Keratinocyte (primary cell): ENCODE measurements around the gene CCDC148. TPM values are rescaled to one million over a fixed set of nuclear protein-coding genes. Genes with fewer than 3 reads are reported as not detected.

Source experiments
- DNase-seq: peaks from one replicate; pipeline ENCODE4 v3.0.0-alpha.2; 2011; ENCODE audit warnings: low read depth, missing footprints, low spot score
- FAIRE-seq: peaks from 2 replicates; lab custom pipeline; 2011; peaks lifted over from hg19 to GRCh38; lab: Jason Lieb, UNC
- H2AFZ ChIP-seq: 2 replicates; pipeline ENCODE4 v1.6.0; 2012; ENCODE audit warnings: low read length, control low read depth, inconsistent platforms; ENCODE audit not compliant: control insufficient read depth
- H3K27ac ChIP-seq: 2 replicates; pipeline ENCODE4 v1.5.1; 2011; ENCODE audit warnings: low read length; ENCODE audit not compliant: control insufficient read depth, insufficient read depth
- H3K27me3 ChIP-seq: 3 replicates; pipeline ENCODE4 v1.6.0; 2011; ENCODE audit warnings: low read length; ENCODE audit not compliant: control insufficient read depth, insufficient read depth; ENCODE audit errors: extremely low read depth
- H3K36me3 ChIP-seq, 2 experiments: 2 replicates in 1 of 2; 3 replicates in 1 of 2; pipeline ENCODE4 v1.5.1; 2011; ENCODE audit warnings: low read length in 2 of 2, mild to moderate bottlenecking in 1 of 2; ENCODE audit not compliant: control insufficient read depth in 2 of 2, insufficient read depth in 2 of 2; ENCODE audit errors: extremely low read depth in 1 of 2
- H3K4me1 ChIP-seq: 3 replicates; pipeline ENCODE4 v1.5.1; 2011; ENCODE audit warnings: low read length; ENCODE audit not compliant: control insufficient read depth, insufficient read depth; ENCODE audit errors: extremely low read depth
- H3K4me2 ChIP-seq: 3 replicates; pipeline ENCODE4 v1.6.0; 2011; ENCODE audit warnings: low read depth, low read length; ENCODE audit not compliant: control insufficient read depth, insufficient read depth; ENCODE audit errors: extremely low read depth
- H3K4me3 ChIP-seq, 3 experiments: fragments of 200-600 bp in 1 of 3; sonication (generic) in 1 of 3; 2 replicates in 2 of 3; 3 replicates in 1 of 3; pipeline ENCODE4 v1.5.1; 2011 to 2016; ENCODE audit warnings: low read length in 3 of 3, mild to moderate bottlenecking in 3 of 3, control low read depth in 2 of 3, inconsistent platforms in 1 of 3, low read depth in 1 of 3, mixed read lengths in 1 of 3, mixed run types in 1 of 3, moderate library complexity in 1 of 3; ENCODE audit not compliant: control insufficient read depth in 2 of 3, insufficient read depth in 2 of 3; ENCODE audit errors: extremely low read depth in 1 of 3
- H3K79me2 ChIP-seq: 2 replicates; pipeline ENCODE4 v1.6.0; 2012; ENCODE audit warnings: low read length; ENCODE audit not compliant: control insufficient read depth, insufficient read depth
- H3K9ac ChIP-seq: 3 replicates; pipeline ENCODE4 v1.6.0; 2011; ENCODE audit warnings: low read length; ENCODE audit not compliant: control insufficient read depth, insufficient read depth; ENCODE audit errors: extremely low read depth
- H3K9me1 ChIP-seq: 3 replicates; pipeline ENCODE4 v1.6.0; 2011; ENCODE audit warnings: low read length; ENCODE audit not compliant: control insufficient read depth, insufficient read depth; ENCODE audit errors: extremely low read depth
- H3K9me3 ChIP-seq: 2 replicates; pipeline ENCODE4 v1.5.1; 2012; ENCODE audit warnings: low read depth, low read length; ENCODE audit not compliant: control insufficient read depth
- H4K20me1 ChIP-seq: 3 replicates; pipeline ENCODE4 v1.6.0; 2011; ENCODE audit warnings: low read length; ENCODE audit not compliant: control insufficient read depth, insufficient read depth; ENCODE audit errors: extremely low read depth
- CTCF ChIP-seq, 3 experiments: IDR thresholded peaks in 1 of 3; conservative IDR thresholded peaks in 1 of 3; optimal IDR thresholded peaks in 1 of 3; 2 replicates in 2 of 3; 3 replicates in 1 of 3; pipeline versions ENCODE3 to v1.5.1; 2011; ENCODE audit warnings: low read length in 3 of 3, mild to moderate bottlenecking in 3 of 3, moderate library complexity in 2 of 3, control low read depth in 1 of 3, inconsistent platforms in 1 of 3; ENCODE audit not compliant: insufficient read depth in 2 of 3; ENCODE audit errors: extremely low read depth in 1 of 3
- EZH2 ChIP-seq: IDR thresholded peaks from one replicate; pipeline ENCODE4 v1.6.1; 2012; ENCODE audit warnings: inconsistent platforms, mild to moderate bottlenecking, low read length, moderate library complexity
- dilution Hi-C: fragments of 300-500 bp; cut with MboI; formaldehyde crosslinking; loops from one replicate; pipeline ENCODE4 v1.7.0; 2020; ENCODE audit warnings: low sequenced_read_pairs; ENCODE audit not compliant: extremely low pct_ligation_motif_present
- polyA plus RNA-seq, 5 experiments: library from polyadenylated mRNA; depleted of rRNA in 3 of 5; stranded (reverse) in 3 of 5; stranded (forward) in 1 of 5; unstranded in 1 of 5; fragments of >200 nt; gene quantifications; 1 replicate in 1 of 5; 2 replicates in 3 of 5; 3 replicates in 1 of 5; pipeline versions ENCODE4 v1.2.1 to v1.2.3, GENCODE V29; 2011 to 2012; ENCODE audit warnings: missing spikeins in 2 of 5, low read depth in 1 of 5, low replicate concordance in 1 of 5

The CCDC148 gene
- polyA plus RNA-seq, 1 donor (not counting 4 experiments of a cell fraction or from before 2014, with no cell fraction given) = 0.39 TPM

- Histone ChIP-seq H3K9me3 (no peaks in the 10 kb centered on the region), H3K9me1 (no peaks in the 10 kb centered on the region), H3K4me1 (no peaks in the 10 kb centered on the region), H4K20me1 (no peaks in the 10 kb centered on the region), H3K4me3 (no peak overlapping the region), H3K27me3 (no peaks in the 10 kb centered on the region), H3K4me2 (no peak overlapping the region), H3K36me3 (no peaks in the 10 kb centered on the region), H2AFZ (no peak overlapping the region), H3K9ac (no peak overlapping the region), H3K79me2 (no peaks in the 10 kb centered on the region), H3K27ac (no peak overlapping the region)
- no peak for TF ChIP-seq EZH2
- TF ChIP-seq CTCF (optimal IDR thresholded peaks at IDR 0.05 in 1 of 3, IDR thresholded peaks at IDR 0.05 in 1 of 3, conservative IDR thresholded peaks at IDR 0.05 in 1 of 3; ENCODE audit: extremely low read depth in 1 of 3, insufficient read depth in 2 of 3, low read length in 3 of 3) = no peak
- no peak for FAIRE-seq
- dilution Hi-C loops = no loop called here
- DNase-seq = no peak
Measured at GRCh38 chr2:158253170-158253569, 203.4 kb downstream of the CCDC148 start.

GRCh38 chr2:158251356-158251755 lies 205.2 kb downstream of the CCDC148 start:
- DNase-seq (no peak), FAIRE-seq (no peak)
- no peaks in the 10 kb centered on the region for H3K9me1 ChIP-seq
- TF ChIP-seq CTCF (optimal IDR thresholded peaks at IDR 0.05 in 1 of 3, IDR thresholded peaks at IDR 0.05 in 1 of 3, conservative IDR thresholded peaks at IDR 0.05 in 1 of 3; ENCODE audit: extremely low read depth in 1 of 3, insufficient read depth in 2 of 3, low read length in 3 of 3) = no peak
- no peak for TF ChIP-seq EZH2
- H3K27me3 ChIP-seq = no peaks in the 10 kb centered on the region
- no peak overlapping the region for H3K27ac ChIP-seq
- H4K20me1 ChIP-seq = no peaks in the 10 kb centered on the region
- no peak overlapping the region for H3K4me2 ChIP-seq
- H3K4me3 ChIP-seq = no peak overlapping the region
- no peak overlapping the region for H2AFZ ChIP-seq
- no peaks in the 10 kb centered on the region for H3K36me3 ChIP-seq
- dilution Hi-C loops = no loop called here
- no peaks in the 10 kb centered on the region for H3K79me2 ChIP-seq
- H3K4me1 ChIP-seq = no peaks in the 10 kb centered on the region
- H3K9me3 ChIP-seq = no peaks in the 10 kb centered on the region
- H3K9ac ChIP-seq = no peak overlapping the region
